SKM-1 treated with dmso at 0.1 percent for 144 hours (cell line): ENCODE data around the gene FNDC11.
"Not testable (repeated sequence)": the region's sequence is repeated elsewhere in the genome, so short reads cannot be mapped to it uniquely, and the experiment has no call there.

Experiments
- DNase-seq: peaks from one replicate; lab custom pipeline; 2025; ENCODE audit not compliant: unreplicated experiment; lab: John Stamatoyannopoulos, UW

Gene FNDC11

DNA sequence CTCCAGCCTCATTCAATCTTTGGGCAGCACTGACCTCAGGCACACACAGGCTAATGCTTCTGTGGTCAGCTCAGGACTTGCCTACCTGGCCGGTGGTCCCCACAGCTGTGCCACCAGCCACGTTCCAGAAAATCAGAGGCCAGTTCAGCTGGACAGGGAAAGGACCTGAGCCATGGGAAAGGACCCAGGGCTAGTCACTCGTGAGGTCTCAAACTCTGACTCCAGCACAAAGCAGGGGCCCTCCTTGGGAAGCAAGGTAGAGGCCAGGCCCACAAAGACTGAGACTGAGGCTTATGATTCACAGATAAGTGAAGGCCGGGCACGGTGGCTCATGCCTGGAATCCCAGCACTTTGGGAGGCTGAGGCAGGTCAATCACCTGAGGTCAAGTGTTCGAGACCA lies 42.5 kb downstream of the FNDC11 start:
- no peak for DNase-seq

DNA sequence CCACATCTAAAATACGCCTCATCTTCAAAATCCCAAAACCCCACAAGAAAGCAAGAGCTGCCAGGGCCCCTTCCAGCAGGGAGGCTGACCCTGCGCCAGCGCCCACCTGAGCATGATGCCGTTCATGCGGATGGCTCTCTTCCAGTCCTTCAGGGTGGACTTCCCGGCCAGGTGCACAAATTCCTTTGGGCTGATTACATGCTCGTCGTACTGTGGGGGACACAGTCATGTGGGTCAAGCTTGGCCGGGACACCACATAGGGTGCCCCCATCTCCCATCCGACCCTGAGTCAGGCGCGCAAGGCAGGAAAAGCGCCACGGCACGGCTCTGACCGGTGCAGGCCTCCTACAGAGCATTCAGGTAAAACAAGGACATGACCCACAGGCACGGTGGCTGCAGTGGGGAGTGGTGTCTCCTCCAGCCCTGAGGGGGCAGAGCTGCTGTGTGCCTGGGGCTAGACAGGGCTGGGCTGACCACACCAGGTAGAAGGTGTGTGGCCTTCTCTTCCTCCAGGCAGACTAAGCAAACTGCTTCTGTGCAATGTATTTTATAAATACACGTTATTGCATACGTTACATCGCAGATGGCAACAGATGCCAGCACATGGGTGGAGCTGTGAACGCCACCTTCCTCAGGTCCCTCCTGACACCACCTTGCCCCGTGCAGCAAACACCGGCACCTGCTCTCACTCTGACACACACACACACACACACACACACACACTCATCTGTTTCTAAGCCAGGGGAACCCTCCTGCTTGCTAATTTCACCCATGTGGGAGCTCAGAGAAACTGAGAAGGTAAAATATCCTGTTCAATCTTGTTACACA lies 43.9 kb downstream of the FNDC11 start:
- no peak for DNase-seq

GRCh38 chr20:63598479-63599395 lies 44.8 kb downstream of the FNDC11 start:
- DNase-seq: no peak

DNA sequence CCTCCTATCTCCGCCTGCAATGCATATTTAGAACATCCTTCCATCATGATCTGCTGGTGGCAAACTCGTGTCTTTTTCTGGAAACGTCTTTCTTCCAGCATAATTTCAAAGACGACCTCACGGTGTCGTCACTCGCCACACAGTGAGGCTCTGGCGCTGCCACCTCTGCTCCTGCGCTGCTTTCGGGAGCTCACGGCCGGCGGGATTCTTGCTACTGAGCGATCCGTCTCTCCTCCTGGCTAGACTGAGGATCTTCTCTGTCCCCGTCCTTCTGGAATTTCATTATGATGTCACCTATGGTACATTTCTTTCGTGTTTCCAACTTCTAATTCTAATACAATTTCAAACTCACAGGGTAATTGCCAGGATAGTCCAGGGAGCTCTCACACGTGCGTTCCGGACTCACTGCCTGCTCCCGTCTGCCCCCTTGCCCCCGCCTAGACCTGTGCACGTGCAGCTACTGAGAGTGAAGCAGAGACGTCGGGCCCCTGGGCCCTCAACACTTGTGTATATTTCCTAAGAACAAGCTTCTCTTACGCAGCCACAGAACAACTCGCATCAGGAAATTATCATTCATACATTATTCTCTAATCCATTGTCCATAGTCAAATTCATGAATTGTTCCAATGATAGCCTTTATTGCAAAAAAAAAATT lies 45.6 kb downstream of the FNDC11 start:
- DNase-seq: no peak

GRCh38 chr20:63601679-63602078 lies 47.7 kb downstream of the FNDC11 start:
- DNase-seq: not testable (repeated sequence)

DNA sequence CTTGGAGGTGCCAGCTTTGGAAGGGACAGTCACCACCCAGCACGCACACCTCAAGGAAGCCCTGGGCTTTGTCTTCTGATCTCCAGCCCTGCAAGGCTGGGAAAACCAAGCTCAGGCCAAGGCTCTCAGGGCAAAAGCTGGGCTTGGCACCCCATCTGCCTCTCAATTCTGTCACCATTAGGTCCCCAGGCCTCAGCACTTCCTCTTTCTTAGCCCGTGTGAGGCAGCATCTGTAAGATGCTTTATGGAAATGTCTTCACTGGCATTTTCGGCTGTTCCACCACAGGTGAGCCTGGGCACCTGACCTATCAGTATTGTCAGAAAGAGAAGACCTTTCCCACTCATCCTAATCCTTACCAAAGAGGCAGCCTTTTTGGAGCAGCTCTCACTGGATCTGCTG lies 48.4 kb downstream of the FNDC11 start:
- DNase-seq: no peak
